ENCODE results near the gene CEP350.

DNA sequence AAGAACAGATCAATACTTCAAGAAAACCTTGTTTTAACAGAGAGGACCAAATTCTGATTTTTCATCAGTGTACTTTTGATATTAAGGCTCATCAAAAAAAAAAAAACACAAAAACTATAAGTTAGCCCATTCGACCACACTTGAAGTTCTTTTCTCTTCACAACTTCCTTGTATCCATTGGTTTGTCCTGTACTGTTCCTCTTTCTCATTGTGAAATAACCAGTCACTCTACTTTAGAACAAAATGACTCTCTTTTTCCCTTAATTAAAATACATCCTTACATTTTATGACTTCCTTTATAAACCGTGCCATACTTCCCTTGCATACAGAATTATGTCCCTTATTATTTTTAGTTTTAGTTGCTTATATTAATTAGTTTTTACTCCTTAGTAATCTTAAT is 208.4 kb downstream of the CEP350 start:
- TF ChIP-seq CTCF (conservative IDR thresholded peaks at IDR 0.05; ENCODE audit: low read length) (no peak), EZH2phosphoT487 (IDR thresholded peaks at IDR 0.05; ENCODE audit: borderline replicate concordance) (no peak)
